Glutamatergic neuron (in vitro differentiated cells): Measurements from ENCODE around the gene PLAAT5. TPM values are rescaled to one million over a fixed set of nuclear protein-coding genes. Genes with fewer than 3 reads are reported as not detected.

Source experiments
- DNase-seq: peaks from one replicate; pipeline ENCODE4 v3.0.0; 2022
- H3K27ac Mint-ChIP-seq: one replicate; pipeline ENCODE4 v1.8.0; 2020; ENCODE audit warnings: mild to moderate bottlenecking, mixed read lengths, inconsistent platforms; ENCODE audit not compliant: unreplicated experiment
- H3K27me3 Mint-ChIP-seq: one replicate; pipeline ENCODE4 v1.8.0; 2020; ENCODE audit warnings: mild to moderate bottlenecking, moderate library complexity, mixed read lengths, inconsistent platforms; ENCODE audit not compliant: unreplicated experiment
- H3K36me3 Mint-ChIP-seq: one replicate; pipeline ENCODE4 v1.8.0; 2020; ENCODE audit warnings: mild to moderate bottlenecking, mixed read lengths, inconsistent platforms; ENCODE audit not compliant: unreplicated experiment
- H3K4me1 Mint-ChIP-seq: one replicate; pipeline ENCODE4 v1.8.0; 2020; ENCODE audit warnings: mild to moderate bottlenecking, low read depth, mixed read lengths, inconsistent platforms; ENCODE audit not compliant: unreplicated experiment
- H3K4me3 Mint-ChIP-seq: one replicate; pipeline ENCODE4 v1.8.0; 2020; ENCODE audit warnings: mild to moderate bottlenecking, mixed read lengths, inconsistent platforms; ENCODE audit not compliant: unreplicated experiment
- H3K9me3 Mint-ChIP-seq: one replicate; pipeline ENCODE4 v1.8.0; 2020; ENCODE audit warnings: mild to moderate bottlenecking, moderate library complexity, mixed read lengths, inconsistent platforms; ENCODE audit not compliant: unreplicated experiment
- CTCF ChIP-seq: fragments of 200-600 bp; sonication (generic); IDR thresholded peaks from one replicate; pipeline ENCODE4 v1.5.0; 2021; ENCODE audit not compliant: partially characterized antibody, unreplicated experiment
- total RNA-seq: library from RNA; stranded (reverse); fragmentation: NEBNext Ultra II Directional; extraction: Animal tissue kit (Norgen Biotek cat#: 25700); gene quantifications from one replicate; pipeline ENCODE4 v1.2.1, GENCODE V29; 2021; ENCODE audit not compliant: unreplicated experiment

The PLAAT5 gene
- total RNA-seq, 1 donor from 2014 or later, result 11.2 TPM

- Mint-ChIP-seq H3K36me3 (peaks cover 17% of the 10 kb centered on the region), H3K27ac (no peak overlapping the region), H3K9me3 (no peaks in the 10 kb centered on the region), H3K4me3 (no peak overlapping the region), H3K27me3 (peaks cover 3% of the 10 kb centered on the region), H3K4me1 (no peaks in the 10 kb centered on the region)
- no peak for TF ChIP-seq CTCF
- DNase-seq, result no peak
These were observed 18.6 kb downstream of the PLAAT5 start for GRCh38 chr11:63472372-63472771.

GRCh38 chr11:63470311-63470710 lies 20.7 kb downstream of the PLAAT5 start:
- DNase-seq, result no peak
- no peak overlapping the region for H3K4me3 Mint-ChIP-seq
- H3K27ac Mint-ChIP-seq, result no peak overlapping the region
- peaks cover 3% of the 10 kb centered on the region for H3K27me3 Mint-ChIP-seq
- no peaks in the 10 kb centered on the region for H3K4me1 Mint-ChIP-seq
- no peak for TF ChIP-seq CTCF
- peaks cover 5% of the 10 kb centered on the region for H3K36me3 Mint-ChIP-seq
- peaks cover 1% of the 10 kb centered on the region for H3K9me3 Mint-ChIP-seq

GRCh38 chr11:63462137-63462536 lies 28.8 kb downstream of the PLAAT5 start:
- Mint-ChIP-seq H3K9me3 (peaks cover 1% of the 10 kb centered on the region), H3K27me3 (peaks cover 1% of the 10 kb centered on the region), H3K27ac (no peak overlapping the region), H3K4me1 (no peaks in the 10 kb centered on the region), H3K36me3 (no peaks in the 10 kb centered on the region), H3K4me3 (no peak overlapping the region)
- TF ChIP-seq CTCF, result no peak
- no peak for DNase-seq

- H3K36me3 Mint-ChIP-seq, result no peaks in the 10 kb centered on the region
- no peak for TF ChIP-seq CTCF
- H3K27me3 Mint-ChIP-seq, result peaks cover 1% of the 10 kb centered on the region
These were observed 31.4 kb downstream of the PLAAT5 start for GRCh38 chr11:63459586-63459985.

GRCh38 chr11:63448646-63449045 lies 42.3 kb downstream of the PLAAT5 start:
- H3K36me3 Mint-ChIP-seq, result no peaks in the 10 kb centered on the region
- no peak for DNase-seq
- H3K27me3 Mint-ChIP-seq, result peaks cover 3% of the 10 kb centered on the region
- no peak overlapping the region for H3K4me3 Mint-ChIP-seq
- H3K9me3 Mint-ChIP-seq, result peaks cover 2% of the 10 kb centered on the region
- H3K4me1 Mint-ChIP-seq, result peaks cover 2% of the 10 kb centered on the region
- no peak overlapping the region for H3K27ac Mint-ChIP-seq
- TF ChIP-seq CTCF, result no peak

More at GRCh38 chr11:63459586-63459985, 31.4 kb downstream of the PLAAT5 start:
- H3K4me3 Mint-ChIP-seq, result no peak overlapping the region
- H3K4me1 Mint-ChIP-seq, result no peaks in the 10 kb centered on the region
- no peak overlapping the region for H3K27ac Mint-ChIP-seq
- peaks cover 1% of the 10 kb centered on the region for H3K9me3 Mint-ChIP-seq
- DNase-seq, result no peak
